HG03571 (cell line): Measurements from ENCODE around the gene AFTPH.
"Not testable (repeated sequence)": the region's sequence is repeated elsewhere in the genome, so short reads cannot be mapped to it uniquely, and the experiment has no call there.

ENCODE experiments used
- ATAC-seq: cut with Tn5 transposase; IDR thresholded peaks from one replicate; pipeline ENCODE4 v1.9.1; 2021; ENCODE audit not compliant: unreplicated experiment

Gene AFTPH

DNA sequence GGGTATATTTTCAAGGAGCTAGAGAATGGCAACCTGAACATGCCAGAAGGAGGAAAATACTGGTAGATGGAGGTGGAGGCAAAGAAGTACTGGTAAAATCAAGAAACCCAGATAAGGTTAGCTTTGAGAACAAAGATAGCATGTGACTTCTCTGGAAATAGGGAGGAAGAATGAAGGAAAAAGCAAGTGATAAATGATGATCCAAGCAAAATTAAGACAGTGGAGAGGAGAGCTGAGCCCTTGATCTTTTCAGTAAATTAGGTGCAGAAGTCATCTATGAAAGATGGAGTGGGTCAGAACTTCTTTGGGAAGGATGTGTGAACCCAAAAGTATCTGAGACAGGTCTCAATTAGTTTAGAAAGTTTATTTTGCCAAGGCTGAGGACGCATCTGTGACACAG, 25.7 kb upstream of the AFTPH start:
- ATAC-seq: no peak

DNA sequence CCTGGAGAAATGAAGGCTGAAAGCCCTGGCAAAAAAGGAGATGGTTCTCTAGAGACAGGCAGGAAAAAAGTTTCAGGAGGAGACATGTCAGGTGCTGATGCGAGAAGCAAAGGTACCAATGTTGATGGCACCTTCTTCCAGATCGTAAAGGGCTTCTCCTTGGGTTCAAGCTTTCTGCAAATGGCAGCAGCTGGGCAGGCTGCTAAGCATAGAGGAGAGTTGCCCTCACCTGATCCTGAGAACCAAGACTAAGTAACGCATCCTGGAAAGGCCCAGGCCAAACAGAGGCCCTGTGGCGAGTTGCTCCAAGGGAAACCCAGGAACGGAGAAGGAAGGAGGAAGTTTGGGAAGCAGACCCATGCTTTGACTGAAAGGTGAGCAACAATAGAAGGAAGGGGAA, 23.6 kb upstream of the AFTPH start:
- ATAC-seq: no peak

GRCh38 chr2:64501946-64502345, 22.2 kb upstream of the AFTPH start:
- ATAC-seq: no peak

- ATAC-seq: no peak
Measured at GRCh38 chr2:64502860-64503259, 21.3 kb upstream of the AFTPH start.

DNA sequence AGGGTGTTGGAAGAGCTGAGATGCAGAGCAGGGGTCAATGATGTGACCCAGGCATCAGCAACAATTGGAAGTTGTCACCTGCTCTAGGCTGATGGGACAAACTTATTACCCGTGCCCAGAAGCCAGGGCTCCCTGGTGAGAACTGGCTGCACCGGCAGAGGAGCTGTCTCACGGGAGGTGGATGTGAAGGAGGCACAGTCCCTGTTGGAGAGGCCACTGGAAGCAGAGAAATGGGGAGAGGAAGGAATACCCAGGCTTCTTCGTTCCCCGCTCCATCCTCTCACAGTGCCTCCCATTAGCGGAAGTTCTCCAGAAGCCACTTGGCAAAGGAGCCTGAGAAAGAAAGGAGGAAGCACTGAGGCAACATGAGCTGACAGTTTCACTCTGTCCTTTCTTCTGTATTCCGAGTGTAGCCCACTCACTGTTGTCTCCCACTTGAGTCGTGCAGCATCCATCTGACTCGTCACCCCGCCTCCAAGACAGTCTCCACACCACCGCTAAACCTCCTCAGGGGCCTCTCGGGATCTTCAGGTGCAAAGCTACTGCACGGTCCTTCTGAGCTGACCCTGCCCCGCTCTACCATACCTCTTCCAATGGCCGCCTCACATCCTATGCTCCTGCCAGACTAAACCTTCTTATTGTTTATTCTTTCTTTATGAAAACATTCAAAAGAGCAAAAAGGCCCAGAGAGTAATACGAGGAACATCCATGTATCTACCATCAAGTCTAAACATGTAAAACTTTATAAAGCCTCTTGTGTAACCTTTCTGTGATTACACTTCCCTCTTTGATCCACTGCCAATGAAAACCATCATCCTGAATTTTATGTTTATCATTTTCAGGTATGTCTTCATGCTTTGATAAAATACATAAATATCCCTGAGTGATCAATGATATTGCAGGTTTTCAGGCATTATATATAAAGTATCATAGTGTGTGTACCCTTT, 19.1 kb upstream of the AFTPH start:
- ATAC-seq: no peak

DNA sequence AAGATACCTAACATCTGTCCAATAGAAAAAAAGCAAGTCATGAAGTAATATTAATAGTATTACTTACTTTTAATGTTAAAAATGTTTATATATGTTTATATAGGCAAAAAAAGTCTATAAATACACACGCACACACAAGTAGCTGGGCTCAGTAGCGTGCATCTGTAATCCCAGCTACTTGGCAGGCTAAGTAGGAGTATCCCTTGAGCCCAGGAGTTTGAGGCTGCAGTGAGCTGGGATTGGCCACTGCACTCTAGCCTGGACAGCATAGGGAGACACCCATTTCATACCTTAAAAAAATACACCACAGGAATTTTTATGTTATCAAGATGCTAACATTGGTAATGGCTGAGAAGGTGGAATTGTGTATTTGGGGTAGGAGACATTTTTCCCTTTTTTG, 17.4 kb upstream of the AFTPH start:
- no peak for ATAC-seq

DNA sequence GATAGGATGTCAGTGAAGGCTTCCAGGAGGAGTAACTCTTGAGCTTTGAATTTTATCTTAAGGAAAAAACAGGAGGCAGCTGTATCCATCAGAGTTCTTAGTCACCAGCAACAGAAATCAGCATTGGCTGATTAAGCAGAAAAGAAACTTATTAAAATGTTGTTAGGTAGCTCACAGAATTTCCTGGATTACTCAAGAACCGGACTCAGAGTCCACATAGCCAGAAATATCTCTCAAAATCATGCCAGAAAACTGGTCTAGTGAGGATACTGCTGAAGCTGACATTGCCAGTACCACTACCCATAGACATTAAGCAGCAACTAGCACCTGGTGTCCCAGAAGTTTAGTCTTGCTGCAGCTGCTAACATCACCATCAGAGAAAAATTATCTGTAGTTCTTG, 10.1 kb upstream of the AFTPH start:
- ATAC-seq: no peak

GRCh38 chr2:64515086-64515485, 9.0 kb upstream of the AFTPH start:
- no peak for ATAC-seq

GRCh38 chr2:64516651-64517510, 7.2 kb upstream of the AFTPH start:
- no peak for ATAC-seq

- ATAC-seq: no peak
Measured at GRCh38 chr2:64517511-64517884, 6.6 kb upstream of the AFTPH start.

DNA sequence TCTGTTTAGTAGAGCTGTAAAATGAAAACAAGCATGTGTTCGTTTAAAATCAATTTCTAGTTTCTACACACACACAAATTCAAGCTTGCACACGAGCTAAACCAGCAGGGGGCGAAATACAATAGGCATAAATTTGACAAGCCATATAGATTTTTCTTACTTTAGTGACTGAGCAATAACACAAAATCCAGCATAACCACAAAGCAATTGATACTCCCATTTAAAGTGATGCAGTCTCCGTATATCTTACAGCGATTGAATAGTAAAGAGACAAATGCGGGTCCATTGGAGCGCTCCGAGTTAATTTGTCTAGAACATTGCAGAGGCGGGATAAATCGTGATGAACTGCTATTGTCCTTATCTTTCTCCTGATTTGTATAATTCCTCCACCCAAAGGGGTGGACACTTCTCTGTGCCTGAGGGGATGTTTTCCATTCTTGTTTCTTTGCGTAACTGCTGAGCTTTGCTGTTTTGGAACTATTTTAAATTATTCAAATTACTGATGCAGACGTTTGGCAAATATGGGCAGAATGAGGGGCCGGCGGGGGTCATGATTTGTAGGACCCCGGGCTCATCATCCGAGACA, 1.2 kb upstream of the AFTPH start:
- ATAC-seq: no peak

DNA sequence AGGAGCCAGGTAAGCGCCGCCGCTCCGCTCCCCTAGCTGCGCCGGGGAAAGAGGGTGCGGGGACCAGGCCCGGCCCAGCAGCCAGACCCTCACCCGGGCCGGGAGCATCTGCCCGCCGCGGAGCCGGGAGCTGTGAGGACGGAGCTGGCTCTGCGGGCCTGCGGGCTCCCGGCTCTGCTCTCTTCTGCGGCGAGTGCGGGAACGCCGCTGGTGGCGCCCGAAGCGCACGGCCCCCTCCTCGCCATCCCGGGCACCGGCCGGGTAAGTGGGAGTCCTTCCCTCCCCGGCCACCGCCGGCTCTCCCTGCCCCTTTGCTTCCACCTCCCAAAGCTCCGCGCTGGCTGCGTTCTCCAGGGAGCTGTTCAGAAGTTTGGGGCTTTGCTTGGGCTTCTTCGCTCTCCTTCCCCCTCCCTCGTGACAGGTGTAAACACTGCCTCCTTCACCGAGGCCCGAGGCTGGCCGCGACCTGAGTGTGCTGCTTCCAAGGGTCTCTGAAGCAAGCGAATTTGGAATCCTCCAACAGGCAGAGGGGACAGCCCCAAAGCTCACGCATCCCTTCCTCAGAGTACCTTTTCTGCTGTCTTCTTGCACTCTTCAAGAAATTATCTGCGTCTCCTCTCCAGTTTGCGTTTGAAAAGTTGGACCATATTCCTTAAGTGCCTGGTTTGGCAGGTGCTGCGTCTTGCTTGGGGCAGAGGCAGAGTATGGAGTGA, 632 bp downstream of the AFTPH start:
- ATAC-seq: no peak

DNA sequence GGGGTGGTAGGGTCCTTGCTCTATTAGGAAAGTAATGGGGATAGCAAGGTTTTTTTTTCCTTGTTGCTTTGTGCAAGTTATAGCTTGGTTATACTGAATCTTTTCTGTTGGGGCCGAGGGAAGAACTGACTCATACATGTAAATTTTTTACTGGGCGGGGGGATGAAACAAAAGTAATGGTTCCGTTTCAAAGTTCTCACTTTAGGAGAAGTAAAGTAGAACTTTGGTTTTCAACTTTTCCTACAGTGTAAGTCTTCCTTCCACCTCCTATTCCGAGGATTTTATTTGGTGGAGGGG, 1.1 kb downstream of the AFTPH start:
- ATAC-seq: no peak

DNA sequence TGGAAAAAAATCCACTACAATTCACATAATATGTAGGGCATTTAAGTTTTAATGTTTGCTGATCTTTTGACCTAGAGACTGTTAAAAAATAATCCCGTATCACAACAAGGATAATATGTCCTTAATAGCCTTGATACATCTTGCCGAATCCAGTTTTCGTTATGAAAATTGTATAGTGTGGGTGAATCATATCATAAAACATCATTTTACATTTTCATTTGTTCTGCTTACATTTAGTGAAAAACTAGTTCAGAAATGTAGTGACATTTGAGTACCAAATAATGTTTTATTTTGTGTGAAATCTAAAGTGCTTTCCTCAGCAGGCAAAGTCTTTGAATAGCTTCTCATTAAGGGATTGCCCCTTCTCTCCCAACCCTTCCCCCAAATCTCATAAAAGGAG, 1.9 kb downstream of the AFTPH start:
- ATAC-seq: no peak

GRCh38 chr2:64530946-64531345, 6.8 kb downstream of the AFTPH start:
- ATAC-seq: not testable (repeated sequence)

GRCh38 chr2:64532030-64532429, 7.9 kb downstream of the AFTPH start:
- ATAC-seq: no peak

DNA sequence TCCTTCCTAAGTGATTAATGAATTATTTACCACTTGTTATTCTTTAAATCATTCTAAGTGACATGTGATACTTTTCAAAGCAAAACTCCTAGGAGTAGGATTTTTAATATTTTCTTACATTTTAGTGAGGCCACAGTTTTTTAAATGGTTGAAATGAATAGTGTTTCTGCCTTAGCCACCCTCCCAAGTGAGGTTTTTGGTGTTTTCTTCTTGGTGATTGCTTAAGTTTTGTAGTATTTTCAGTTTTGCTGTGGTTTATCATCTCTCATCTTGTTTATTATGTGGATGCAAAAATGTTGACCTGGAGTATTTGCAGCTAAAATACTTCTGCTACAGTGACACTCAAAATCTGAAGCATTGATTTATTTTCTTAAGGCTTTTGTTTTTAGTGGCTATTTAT, 9.8 kb downstream of the AFTPH start:
- ATAC-seq: no peak

DNA sequence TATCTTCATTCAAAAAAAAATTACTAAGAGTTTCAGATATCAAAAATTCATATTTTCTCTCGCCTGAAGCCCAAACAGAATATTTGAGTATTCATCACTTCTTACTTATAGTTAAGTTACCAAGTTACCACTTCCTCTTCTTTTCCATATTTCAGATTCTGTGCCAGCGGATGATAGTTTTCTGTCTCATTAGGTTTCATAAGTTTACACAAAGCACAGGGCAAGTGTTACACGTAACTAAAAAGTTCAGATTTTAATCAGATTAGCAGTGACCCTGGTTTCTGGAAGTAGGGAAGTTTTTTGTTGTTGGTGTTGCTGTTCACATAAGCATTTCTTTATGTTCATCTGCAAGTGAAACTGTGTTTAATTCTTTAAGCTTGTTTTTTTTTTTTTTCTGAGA, 10.2 kb downstream of the AFTPH start:
- no peak for ATAC-seq

DNA sequence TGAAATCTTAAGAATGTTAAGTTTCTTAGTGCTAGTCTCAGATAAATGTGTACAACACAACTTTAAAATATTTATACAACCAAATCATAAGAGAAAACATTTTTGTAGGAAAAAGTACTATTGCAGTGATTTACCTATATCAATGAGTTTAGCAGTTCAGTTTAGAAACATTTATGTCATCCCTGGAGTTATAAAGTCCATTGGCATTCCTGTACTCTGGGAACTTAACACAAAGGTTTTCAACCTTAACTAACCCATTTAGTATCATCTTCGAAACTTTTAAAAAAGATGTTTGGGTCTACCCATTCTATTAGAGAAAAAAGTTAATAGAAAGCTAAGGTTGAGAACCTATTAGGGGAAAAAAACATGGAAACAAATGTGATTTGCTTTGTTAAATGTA, 10.9 kb downstream of the AFTPH start:
- ATAC-seq: no peak

GRCh38 chr2:64537991-64538390, 13.9 kb downstream of the AFTPH start:
- no peak for ATAC-seq

GRCh38 chr2:64538764-64539433, 14.8 kb downstream of the AFTPH start:
- no peak for ATAC-seq
